Right cardiac atrium (tissue), 5 donors: ENCODE results near the gene DNAJC7. TPM values are rescaled to one million over a fixed set of nuclear protein-coding genes. Genes with fewer than 3 reads are reported as not detected.
"Not testable (repeated sequence)": the region's sequence is repeated elsewhere in the genome, so short reads cannot be mapped to it uniquely, and the experiment has no call there.

Experiments used
- ATAC-seq, 2 donors: fragments of 200-7000 bp; cut with Tn5 transposase; one replicate each; pipeline versions ENCODE4 v1.8.0 to v1.9.1; 2020; ENCODE audit warnings: moderate library complexity in 2 of 2, mild to moderate bottlenecking in 1 of 2
- DNase-seq, 3 donors: peaks; one replicate each; pipeline ENCODE4 v3.0.0-alpha.2; 2020
- H3K27ac ChIP-seq: one replicate; pipeline ENCODE4 v1.5.1; 2013; ENCODE audit warnings: mild to moderate bottlenecking, low read length, control low read depth, moderate library complexity
- H3K27me3 ChIP-seq: one replicate; pipeline ENCODE4 v1.6.1; 2013; ENCODE audit not compliant: control insufficient read depth, insufficient read depth
- H3K4me1 ChIP-seq: one replicate; pipeline ENCODE4 v1.6.1; 2013; ENCODE audit warnings: low read length; ENCODE audit not compliant: control insufficient read depth, insufficient read depth
- H3K4me3 ChIP-seq: one replicate; pipeline ENCODE4 v1.5.1; 2013; ENCODE audit warnings: low read length, control low read depth
- H3K9me3 ChIP-seq: one replicate; pipeline ENCODE4 v1.6.1; 2013; ENCODE audit warnings: low read length; ENCODE audit not compliant: control insufficient read depth
- WGBS: extraction: QIAGEN DNeasy Blood & Tissue Kit; methylation state at CpG from one replicate; pipeline ENCODE4 v1.1.7; 2013; 5-methylcytosine and 5-hydroxymethylcytosine counted together
- intact Hi-C, 4 donors: fragments of 100-400 bp; cut with DNase I; formaldehyde crosslinking; loops; one replicate each; pipeline versions ENCODE4 v1.11.0 to v1.14.0; 2022 to 2023
- polyA plus RNA-seq: library from polyadenylated mRNA; stranded (reverse); fragments of 200-250 nt; gene quantifications from one replicate; pipeline ENCODE4 v1.2.3, GENCODE V29; 2013
- total RNA-seq, 4 donors: library from RNA; stranded (reverse); fragmentation: NEBNext Ultra II Directional; extraction: Animal tissue kit (Norgen Biotek cat#: 25700); gene quantifications; one replicate each; pipeline ENCODE4 v1.2.1, GENCODE V29; 2021
- donor health status: healthy with polysubstance abuse.
- donor health status: DM: no; HTN: yes; CAD: no.
- donor health status: DM: no; HTN: no; CAD: no.
- donor health status: DM: no; HTN: yes; CAD: no; lungs with severe emphysema.
- donor health status: DM: yes; HTN: yes; CAD: no.

The DNAJC7 gene
- total and polyA plus RNA-seq, 5 donors = 56.2 to 81.5 (median 61.9) TPM

GRCh38 chr17:41937970-41938954 lies 79.0 kb downstream of the DNAJC7 start:
- Histone ChIP-seq H3K27ac (peak overlapping the region; percentile 39), H3K27me3 (no peaks in the 10 kb centered on the region), H3K4me3 (no peak overlapping the region), H3K4me1 (no peaks in the 10 kb centered on the region), H3K9me3 (no peaks in the 10 kb centered on the region)
- DNase-seq (peak in 2 of 3 donors; percentile 28 to 63), ATAC-seq (peak; percentile 54 to 75)
- intact Hi-C loops = no loop called here
- WGBS = 77% methylated on average over 19 of the region's 19 CpGs

GRCh38 chr17:41935641-41936040 lies 81.6 kb downstream of the DNAJC7 start:
- 95% methylated on average over 6 of the region's 6 CpGs for WGBS
- H3K9me3 ChIP-seq = no peaks in the 10 kb centered on the region
- no peaks in the 10 kb centered on the region for H3K4me1 ChIP-seq
- H3K27ac ChIP-seq = no peak overlapping the region
- no peaks in the 10 kb centered on the region for H3K27me3 ChIP-seq
- no peak for ATAC-seq
- DNase-seq = peak in 1 of 3 donors; percentile 27
- no peak overlapping the region for H3K4me3 ChIP-seq
- intact Hi-C loops = no loop called here

GRCh38 chr17:41932816-41933389 lies 84.3 kb downstream of the DNAJC7 start:
- peak in 1 of 3 donors; percentile 7 for DNase-seq
- no peaks in the 10 kb centered on the region for H3K27me3 ChIP-seq
- no peaks in the 10 kb centered on the region for H3K9me3 ChIP-seq
- no peak overlapping the region for H3K4me3 ChIP-seq
- no peak overlapping the region for H3K27ac ChIP-seq
- intact Hi-C loops = no loop called here
- no peak for ATAC-seq
- WGBS = 38% methylated on average over 2 of the region's 2 CpGs
- H3K4me1 ChIP-seq = no peaks in the 10 kb centered on the region

DNA sequence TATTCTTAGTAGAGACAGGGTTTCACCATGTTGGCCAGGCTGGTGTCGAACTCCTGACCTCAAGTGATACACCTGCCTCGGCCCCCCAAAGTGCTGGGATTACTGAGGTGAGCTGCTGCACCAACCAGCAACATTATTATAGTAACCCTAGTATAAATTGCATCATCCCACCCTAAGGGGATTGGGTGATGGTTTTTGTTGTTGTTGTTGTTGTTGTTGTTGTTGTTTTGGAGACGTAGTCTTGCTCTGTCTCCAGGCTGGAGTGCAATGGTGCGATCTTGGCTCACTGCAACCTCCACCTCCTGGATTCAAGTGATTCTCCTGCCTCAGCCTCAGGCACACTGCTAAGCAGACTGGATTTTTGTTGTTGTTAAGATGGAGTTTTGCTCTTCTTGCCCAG lies 85.5 kb downstream of the DNAJC7 start:
- H3K27ac ChIP-seq, DNase-seq, H3K27me3 ChIP-seq, ATAC-seq, H3K4me3 ChIP-seq, H3K4me1 ChIP-seq, H3K9me3 ChIP-seq, intact Hi-C loops: not testable (repeated sequence)
- WGBS = 89% methylated on average over 4 of the region's 4 CpGs

GRCh38 chr17:41930833-41931156 lies 86.4 kb downstream of the DNAJC7 start:
- H3K27ac ChIP-seq, DNase-seq: not testable (repeated sequence)

DNA sequence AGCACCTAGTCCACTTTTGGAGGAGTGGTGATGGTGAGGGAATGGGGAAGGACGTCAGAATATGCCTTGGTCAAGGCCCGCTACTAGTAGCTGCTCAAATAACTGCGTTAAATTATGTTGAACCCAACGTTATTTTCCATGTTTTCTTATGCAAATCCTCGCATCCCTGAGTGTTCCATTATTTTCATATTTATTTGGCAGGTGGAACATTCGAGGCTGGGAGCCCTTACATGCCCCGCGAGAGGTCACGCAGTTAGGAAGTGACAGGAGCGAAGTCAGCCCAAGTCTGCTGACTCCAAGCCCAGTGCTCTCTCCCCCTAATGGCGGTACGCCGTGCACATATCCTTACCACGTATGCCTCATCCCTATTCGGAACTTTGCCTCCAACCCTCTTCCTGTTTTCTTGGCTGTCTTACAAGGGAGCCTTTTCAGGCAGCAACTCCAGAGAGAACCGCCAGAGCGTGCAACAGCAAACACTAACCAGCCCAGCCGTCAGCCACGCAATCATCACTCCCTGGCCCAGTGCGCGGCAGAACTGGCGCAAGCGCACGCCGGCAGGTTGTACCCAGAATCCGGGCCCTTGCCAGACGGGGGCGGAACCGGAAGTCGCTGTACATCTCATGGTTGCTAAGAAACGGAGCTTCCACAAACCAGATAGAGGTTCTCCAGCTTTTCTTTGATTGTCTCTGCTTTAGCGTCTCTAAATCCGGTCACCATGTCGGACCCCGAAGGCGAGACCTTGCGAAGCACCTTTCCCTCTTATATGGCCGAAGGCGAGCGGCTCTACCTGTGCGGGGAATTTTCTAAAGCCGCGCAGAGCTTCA lies 87.0 kb downstream of the DNAJC7 start, which contains the start of gene ODAD4:
ODAD4 (plus strand) TSS at position 609 of the 824 bp plus-strand sequence; CDS start at position 716, 107 bp downstream.
- ATAC-seq = peak; percentile 98
- Histone ChIP-seq H3K4me3 (peak within 1 kb of the TSS; percentile 45), H3K27ac (peak within 1 kb of the TSS; percentile 77), H3K27me3 (no peaks in the 10 kb centered on the region), H3K4me1 (no peaks in the 10 kb centered on the region), H3K9me3 (no peaks in the 10 kb centered on the region)
- intact Hi-C loops = no loop called here
- 2% methylated on average over 43 of the region's 43 CpGs for WGBS
- DNase-seq = peak; percentile 98 to 99 (median 99)

More at GRCh38 chr17:41930833-41931156, 86.4 kb downstream of the DNAJC7 start:
- WGBS = 49% methylated on average over 18 of the region's 18 CpGs
- H3K27me3 ChIP-seq, H3K4me1 ChIP-seq, ATAC-seq, H3K9me3 ChIP-seq, intact Hi-C loops: not testable (repeated sequence)
- H3K4me3 ChIP-seq = peak overlapping the region; percentile 45

DNA sequence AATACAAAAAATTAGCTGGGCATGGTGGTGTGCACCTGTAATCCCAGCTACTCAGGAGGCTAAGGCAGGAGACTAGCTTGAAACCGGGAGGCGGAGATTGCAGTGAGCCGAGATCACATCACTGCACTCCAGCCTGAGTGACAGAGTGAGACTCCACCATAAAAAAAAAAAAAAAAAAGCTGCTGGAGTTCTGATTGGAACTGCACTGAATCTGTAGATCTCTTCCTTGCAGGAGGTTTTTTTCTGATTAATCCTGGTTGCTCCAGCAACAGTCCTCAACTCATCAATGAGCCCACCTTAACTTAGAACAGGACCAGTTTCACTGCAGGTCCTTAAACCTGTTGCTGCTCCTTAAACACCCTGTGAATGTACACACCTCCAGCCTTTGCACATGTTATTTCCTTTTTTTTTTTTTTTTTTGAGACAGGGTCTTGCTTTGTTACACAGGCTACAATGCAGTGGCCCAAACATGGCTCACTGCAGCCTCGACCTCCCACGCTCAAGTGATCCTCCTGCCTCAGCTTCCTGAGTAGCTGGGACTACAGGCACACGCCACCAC lies 88.5 kb downstream of the DNAJC7 start:
- Histone ChIP-seq H3K9me3 (no peaks in the 10 kb centered on the region), H3K27me3 (no peaks in the 10 kb centered on the region), H3K4me1 (no peaks in the 10 kb centered on the region), H3K4me3 (no peak overlapping the region), H3K27ac (no peak overlapping the region)
- intact Hi-C loops = no loop called here
- DNase-seq = no peak
- 89% methylated on average over 6 of the region's 6 CpGs for WGBS
- ATAC-seq = no peak

Other genes starting within 250 kb of the DNAJC7 start
- gene JUP, start 230.7 kb downstream of the DNAJC7 start, total RNA-seq = 100 to 1,000 TPM; 135 to 239 (median 187) TPM
- gene JUP, start 230.7 kb downstream of the DNAJC7 start, polyA plus RNA-seq = 145 TPM
- 10 to 100 TPM; 12.1 to 17.1 (median 13.9) TPM for gene P3H4, start 205.5 kb downstream of the DNAJC7 start, total RNA-seq
- gene P3H4, start 205.5 kb downstream of the DNAJC7 start, polyA plus RNA-seq = 9.8 TPM
- gene FKBP10, start 204.4 kb downstream of the DNAJC7 start, total RNA-seq = 10 to 100 TPM; 26.5 to 42.7 (median 38.8) TPM
- gene FKBP10, start 204.4 kb downstream of the DNAJC7 start, polyA plus RNA-seq = 24.8 TPM
- gene NT5C3B, start 181.2 kb downstream of the DNAJC7 start, total RNA-seq = 10 to 100 TPM; 29.1 to 46.6 (median 32.1) TPM
- 40.5 TPM for gene NT5C3B, start 181.2 kb downstream of the DNAJC7 start, polyA plus RNA-seq
- under 1 TPM in 3 of 4 donors, not detected in 1; 0.26 to 0.33 (median 0.28) TPM for gene KLHL10, start 179.6 kb downstream of the DNAJC7 start, total RNA-seq
- gene KLHL10, start 179.6 kb downstream of the DNAJC7 start, polyA plus RNA-seq = 0.09 TPM
- 1 to 10 TPM; 5.1 to 6.7 (median 5.5) TPM for gene KLHL11, start 152.0 kb downstream of the DNAJC7 start, total RNA-seq
- gene KLHL11, start 152.0 kb downstream of the DNAJC7 start, polyA plus RNA-seq = 1.9 TPM
- gene ACLY, start 98.5 kb downstream of the DNAJC7 start, total RNA-seq = 10 to 100 TPM; 24.7 to 50.8 (median 38.4) TPM
- 23.0 TPM for gene ACLY, start 98.5 kb downstream of the DNAJC7 start, polyA plus RNA-seq
- gene ODAD4, start 86.8 kb downstream of the DNAJC7 start, total RNA-seq = 1 to 10 TPM in 2 of 4 donors, under 1 TPM in 2; 0.71 to 2.0 (median 1.2) TPM
- gene ODAD4, start 86.8 kb downstream of the DNAJC7 start, polyA plus RNA-seq = 0.72 TPM
- 10 to 100 TPM; 37.1 to 41.1 (median 39.2) TPM for gene CNP, start 50.6 kb downstream of the DNAJC7 start, total RNA-seq
- gene CNP, start 50.6 kb downstream of the DNAJC7 start, polyA plus RNA-seq = 32.1 TPM
- 10 to 100 TPM; 39.1 to 47.9 (median 40.4) TPM for gene NKIRAS2, start 2.7 kb upstream of the DNAJC7 start, total RNA-seq
- gene NKIRAS2, start 2.7 kb upstream of the DNAJC7 start, polyA plus RNA-seq = 53.9 TPM
- gene C17orf113, start 33.2 kb upstream of the DNAJC7 start, total RNA-seq = 1 to 10 TPM in 1 of 4 donors, under 1 TPM in 3; 0.60 to 1.2 (median 0.66) TPM
- 0.91 TPM for gene C17orf113, start 33.2 kb upstream of the DNAJC7 start, polyA plus RNA-seq
- gene ZNF385C, start 81.0 kb upstream of the DNAJC7 start, total RNA-seq = under 1 TPM in 3 of 4 donors, not detected in 1; 0.29 to 0.42 (median 0.31) TPM
- gene ZNF385C, start 81.0 kb upstream of the DNAJC7 start, polyA plus RNA-seq = 0.32 TPM
- 1 to 10 TPM; 5.4 to 8.0 (median 6.1) TPM for gene DHX58, start 95.3 kb upstream of the DNAJC7 start, total RNA-seq
- 7.2 TPM for gene DHX58, start 95.3 kb upstream of the DNAJC7 start, polyA plus RNA-seq
- gene KAT2A, start 103.9 kb upstream of the DNAJC7 start, total RNA-seq = 10 to 100 TPM; 15.8 to 32.4 (median 23.3) TPM
- 30.1 TPM for gene KAT2A, start 103.9 kb upstream of the DNAJC7 start, polyA plus RNA-seq
- gene HSPB9, start 105.4 kb upstream of the DNAJC7 start, total RNA-seq = under 1 TPM in 3 of 4 donors, not detected in 1; 0.20 to 0.21 (median 0.20) TPM
- 0.18 TPM for gene HSPB9, start 105.4 kb upstream of the DNAJC7 start, polyA plus RNA-seq
- 10 to 100 TPM; 39.9 to 58.1 (median 53.8) TPM for gene RAB5C, start 137.6 kb upstream of the DNAJC7 start, total RNA-seq
- gene RAB5C, start 137.6 kb upstream of the DNAJC7 start, polyA plus RNA-seq = 55.0 TPM
- gene KCNH4, start 163.7 kb upstream of the DNAJC7 start, total RNA-seq = under 1 TPM in 3 of 4 donors, not detected in 1; 0.06 to 0.28 (median 0.14) TPM
- 0.14 TPM for gene KCNH4, start 163.7 kb upstream of the DNAJC7 start, polyA plus RNA-seq
- gene HCRT, start 168.0 kb upstream of the DNAJC7 start, total RNA-seq = not detected
- not detected for gene HCRT, start 168.0 kb upstream of the DNAJC7 start, polyA plus RNA-seq
- gene GHDC, start 177.1 kb upstream of the DNAJC7 start, total RNA-seq = 10 to 100 TPM; 11.5 to 15.4 (median 13.1) TPM
- gene GHDC, start 177.1 kb upstream of the DNAJC7 start, polyA plus RNA-seq = 10.5 TPM